Melanocyte of skin (primary cell): ENCODE data around the gene PTBP1. TPM values are rescaled to one million over a fixed set of nuclear protein-coding genes. Genes with fewer than 3 reads are reported as not detected.

ENCODE experiments used
- small RNA-seq, 2 donors: library from RNA; depleted of rRNA; stranded (forward); fragments of <200 nt; gene quantifications; one replicate each; pipeline ENCODE3, GENCODE V24; 2012
- total RNA-seq, 2 donors: library from RNA; depleted of rRNA; stranded (reverse); fragments of >200 nt; gene quantifications; 2 replicates each; pipeline ENCODE4 v1.2.3, GENCODE V29; 2012

The PTBP1 gene
- total RNA-seq: 100 to 1,000 TPM; 124 to 198 TPM

DNA sequence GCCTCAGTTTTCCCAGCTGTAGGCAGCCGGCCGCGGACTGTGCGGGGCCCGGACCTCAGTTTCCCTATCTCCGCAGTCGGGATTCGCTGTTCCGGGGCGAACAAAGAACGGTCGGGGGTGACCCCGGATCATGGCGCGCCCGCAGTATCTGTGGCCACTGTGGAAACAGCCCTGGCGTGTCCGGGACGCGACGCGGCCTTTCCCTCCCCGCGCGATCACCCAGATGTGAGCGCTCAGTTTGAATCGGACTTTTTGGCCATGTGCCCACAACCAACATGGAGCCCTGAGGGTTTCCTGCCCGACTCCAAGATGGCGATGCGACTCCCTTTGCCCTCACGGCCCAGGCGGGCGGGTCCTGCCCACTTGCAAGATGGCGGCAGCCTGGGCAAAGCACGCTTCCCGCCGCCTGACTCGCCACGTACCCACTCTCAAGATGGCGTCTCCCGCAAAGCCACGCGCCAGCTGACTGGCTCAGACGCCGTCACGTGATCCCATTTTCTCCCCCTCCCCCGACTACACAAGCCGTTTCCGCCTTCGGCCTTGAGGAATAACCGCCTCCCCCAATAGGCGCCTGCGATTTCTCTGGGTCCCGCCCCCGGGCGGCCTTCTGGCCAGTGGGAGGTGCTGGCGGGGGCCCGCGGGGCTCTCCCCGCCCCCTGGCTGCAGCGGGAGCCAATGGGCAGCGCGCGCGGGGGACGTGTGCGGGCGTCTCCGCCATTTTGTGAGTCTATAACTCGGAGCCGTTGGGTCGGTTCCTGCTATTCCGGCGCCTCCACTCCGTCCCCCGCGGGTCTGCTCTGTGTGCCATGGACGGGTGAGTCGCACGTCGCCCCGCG lies at the start of gene PTBP1:
TSS of gene PTBP1 (plus strand) at position 761 of the 836 bp plus-strand sequence. CDS start at position 807, 46 bp downstream.

DNA sequence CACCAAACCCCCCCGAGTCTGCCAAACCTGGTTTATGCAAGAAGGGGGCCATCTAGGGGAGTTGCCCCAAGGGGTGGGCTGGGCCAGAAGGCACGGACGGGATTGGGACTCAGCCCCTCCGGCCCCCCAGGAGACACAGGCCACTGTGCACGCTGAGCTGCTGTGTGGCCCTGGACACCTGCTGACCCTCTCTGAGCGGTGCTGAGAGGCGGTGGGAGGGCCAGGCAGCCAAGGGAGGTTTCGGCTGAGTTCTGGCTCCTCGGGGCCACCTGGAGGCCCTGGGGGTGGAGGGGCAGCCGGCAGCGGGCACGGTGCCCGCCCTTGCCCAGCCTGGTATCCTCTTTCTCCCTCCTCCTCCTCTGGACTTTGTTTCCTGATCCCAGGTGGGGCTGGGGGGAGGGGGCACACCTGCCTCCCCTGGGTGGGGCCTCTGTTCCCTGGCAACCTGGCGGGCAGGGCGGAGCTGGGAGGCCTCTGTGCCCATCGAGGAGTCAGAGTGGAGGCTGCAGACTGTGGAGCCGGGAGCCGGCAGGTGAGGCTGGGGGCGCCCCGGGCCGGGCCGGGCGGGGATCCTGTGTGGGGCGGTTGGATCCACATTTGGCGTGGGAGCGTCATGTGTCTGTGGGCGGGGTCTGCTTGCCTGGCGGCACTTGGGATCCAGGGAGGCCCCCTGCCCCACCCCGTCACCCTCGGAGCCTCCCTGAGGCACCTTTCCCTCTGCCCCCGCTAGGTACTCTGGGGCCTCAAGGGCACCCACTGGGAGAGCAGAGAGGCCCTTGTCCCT lies 46.4 kb upstream of the PTBP1 start, which contains the start of gene MISP:
TSS of gene MISP (plus strand) at position 473 of the 784 bp plus-strand sequence. CDS start 5,835 bp downstream, outside the sequence.

DNA sequence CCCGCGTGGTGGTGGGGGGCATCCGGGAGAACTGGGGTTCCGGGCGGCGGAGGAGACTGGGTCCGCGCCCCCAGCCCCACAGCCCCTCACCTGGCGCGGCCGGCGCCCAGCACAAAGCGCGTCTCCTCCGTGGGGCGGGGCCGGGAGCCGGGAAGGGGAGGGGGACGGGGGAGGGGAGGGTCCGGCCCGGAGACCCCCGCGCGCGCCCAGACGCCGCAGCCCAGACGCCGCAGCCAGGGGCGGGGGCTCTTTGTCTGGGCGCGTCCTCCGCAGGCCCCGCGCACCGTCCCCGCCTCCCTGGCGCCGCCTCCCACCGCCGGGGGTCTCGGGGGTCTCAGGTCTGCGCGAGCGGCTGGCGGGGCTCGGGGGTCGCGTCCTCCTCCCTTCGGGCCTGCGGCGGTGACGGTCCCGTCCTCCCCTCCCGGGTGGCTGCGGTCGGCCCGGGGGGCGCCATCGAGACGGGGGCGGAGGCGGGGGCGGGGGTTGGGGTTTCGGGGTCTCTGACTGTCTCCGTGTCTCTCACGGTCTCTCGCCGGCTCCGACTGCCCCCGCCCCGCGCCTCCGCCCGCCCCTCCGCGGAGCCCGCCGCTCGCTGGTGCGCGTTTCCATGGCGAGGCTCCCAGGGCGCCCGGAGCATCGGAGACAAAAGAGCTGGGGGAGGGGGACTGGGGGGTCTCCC lies 24.7 kb downstream of the PTBP1 start, which contains the start of gene PLPPR3:
TSS of gene PLPPR3 (minus strand) at position 131 of the 679 bp plus-strand sequence. CDS start 396 bp downstream, outside the sequence.

DNA sequence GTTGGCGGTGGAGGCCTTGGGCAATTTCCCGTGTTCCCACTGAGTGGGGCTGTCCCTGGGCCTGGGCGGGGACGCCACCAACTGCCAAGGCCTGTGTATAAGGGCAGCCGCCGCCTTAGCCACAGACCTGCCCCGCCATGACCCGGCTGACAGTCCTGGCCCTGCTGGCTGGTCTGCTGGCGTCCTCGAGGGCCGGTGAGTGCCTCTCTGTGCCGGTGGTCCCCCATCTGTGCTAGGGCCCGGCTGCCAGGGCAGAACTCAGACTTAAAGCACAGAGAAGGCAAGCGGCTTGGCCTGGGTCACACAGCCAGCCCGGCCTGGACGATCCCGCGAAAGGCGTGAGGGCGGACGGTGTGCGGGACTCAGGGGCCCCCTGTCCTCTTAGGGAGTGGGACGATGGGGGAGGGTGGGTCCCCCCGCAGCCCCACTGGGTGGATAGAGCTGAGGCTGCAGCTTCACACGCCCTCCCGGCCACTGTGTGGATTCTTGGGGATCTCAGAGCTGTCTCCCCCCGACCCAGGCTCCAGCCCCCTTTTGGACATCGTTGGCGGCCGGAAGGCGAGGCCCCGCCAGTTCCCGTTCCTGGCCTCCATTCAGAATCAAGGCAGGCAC lies 30.6 kb downstream of the PTBP1 start, which contains the start of gene AZU1:
TSS of gene AZU1 (plus strand) at position 128 of the 612 bp plus-strand sequence. CDS start at position 138, 10 bp downstream.

DNA sequence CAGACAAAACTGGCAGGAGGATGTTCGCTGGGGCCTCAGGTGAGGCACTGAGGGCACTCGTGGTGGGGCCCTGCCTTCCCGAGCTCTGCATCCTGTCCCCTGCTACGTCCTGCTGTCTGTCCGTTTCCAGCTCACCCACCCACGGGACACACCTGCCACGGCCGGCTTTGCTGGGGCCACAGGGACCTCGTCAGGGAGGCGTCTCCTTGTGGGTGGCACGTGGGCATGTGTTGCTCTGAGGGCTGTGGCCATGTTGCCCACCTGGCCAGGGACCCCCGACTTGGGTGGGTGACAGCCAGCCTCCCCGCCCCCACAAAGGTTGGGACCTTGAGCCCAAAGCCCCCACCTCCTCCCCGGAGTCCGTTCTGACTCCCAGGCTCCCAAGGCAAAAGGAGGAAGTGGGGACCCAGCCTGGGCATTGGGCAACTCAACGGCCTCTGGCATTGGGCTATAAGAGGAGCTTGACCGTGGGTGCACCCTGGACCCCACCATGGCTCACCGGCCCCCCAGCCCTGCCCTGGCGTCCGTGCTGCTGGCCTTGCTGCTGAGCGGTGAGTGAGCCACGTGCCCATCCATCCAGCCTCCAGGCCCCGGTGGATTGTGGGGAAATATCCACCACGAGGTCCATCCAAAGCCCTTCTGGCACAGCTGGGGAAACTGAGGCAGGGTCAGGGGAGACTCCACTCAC lies 43.4 kb downstream of the PTBP1 start, which contains the start of gene PRTN3:
TSS of gene PRTN3 (plus strand) at position 481 of the 688 bp plus-strand sequence. CDS start at position 491, 10 bp downstream.

DNA sequence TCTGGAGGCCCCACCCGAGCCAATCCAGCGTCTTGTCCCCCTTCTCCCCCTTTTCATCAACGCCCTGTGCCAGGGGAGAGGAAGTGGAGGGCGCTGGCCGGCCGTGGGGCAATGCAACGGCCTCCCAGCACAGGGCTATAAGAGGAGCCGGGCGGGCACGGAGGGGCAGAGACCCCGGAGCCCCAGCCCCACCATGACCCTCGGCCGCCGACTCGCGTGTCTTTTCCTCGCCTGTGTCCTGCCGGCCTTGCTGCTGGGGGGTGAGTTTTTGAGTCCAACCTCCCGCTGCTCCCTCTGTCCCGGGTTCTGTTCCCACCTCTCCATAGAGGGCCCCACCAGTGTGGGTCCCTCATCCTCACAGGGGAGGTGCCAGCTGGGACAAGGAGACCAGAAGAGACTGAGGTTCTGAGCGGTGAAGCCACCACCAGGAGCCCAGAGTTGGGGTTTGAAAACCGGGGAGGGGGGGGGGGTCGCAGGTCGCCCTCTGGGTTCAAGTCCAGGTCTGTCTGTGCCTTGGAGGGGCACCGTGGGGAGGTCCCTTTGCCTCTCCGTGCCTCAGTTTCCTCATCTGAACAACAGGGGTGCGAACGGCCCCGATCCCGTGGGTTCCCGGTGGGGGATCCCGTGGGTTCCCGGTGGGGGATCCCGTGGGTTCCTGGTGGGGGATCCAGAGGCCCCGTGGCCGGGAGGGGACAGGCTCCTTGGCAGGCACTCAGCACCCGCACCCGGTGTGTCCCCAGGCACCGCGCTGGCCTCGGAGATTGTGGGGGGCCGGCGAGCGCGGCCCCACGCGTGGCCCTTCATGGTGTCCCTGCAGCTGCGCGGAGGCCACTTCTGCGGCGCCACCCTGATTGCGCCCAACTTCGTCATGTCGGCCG lies 55.1 kb downstream of the PTBP1 start, which contains the start of gene ELANE:
TSS of gene ELANE (plus strand) at position 168 of the 878 bp plus-strand sequence. CDS start at position 194, 26 bp downstream.

DNA sequence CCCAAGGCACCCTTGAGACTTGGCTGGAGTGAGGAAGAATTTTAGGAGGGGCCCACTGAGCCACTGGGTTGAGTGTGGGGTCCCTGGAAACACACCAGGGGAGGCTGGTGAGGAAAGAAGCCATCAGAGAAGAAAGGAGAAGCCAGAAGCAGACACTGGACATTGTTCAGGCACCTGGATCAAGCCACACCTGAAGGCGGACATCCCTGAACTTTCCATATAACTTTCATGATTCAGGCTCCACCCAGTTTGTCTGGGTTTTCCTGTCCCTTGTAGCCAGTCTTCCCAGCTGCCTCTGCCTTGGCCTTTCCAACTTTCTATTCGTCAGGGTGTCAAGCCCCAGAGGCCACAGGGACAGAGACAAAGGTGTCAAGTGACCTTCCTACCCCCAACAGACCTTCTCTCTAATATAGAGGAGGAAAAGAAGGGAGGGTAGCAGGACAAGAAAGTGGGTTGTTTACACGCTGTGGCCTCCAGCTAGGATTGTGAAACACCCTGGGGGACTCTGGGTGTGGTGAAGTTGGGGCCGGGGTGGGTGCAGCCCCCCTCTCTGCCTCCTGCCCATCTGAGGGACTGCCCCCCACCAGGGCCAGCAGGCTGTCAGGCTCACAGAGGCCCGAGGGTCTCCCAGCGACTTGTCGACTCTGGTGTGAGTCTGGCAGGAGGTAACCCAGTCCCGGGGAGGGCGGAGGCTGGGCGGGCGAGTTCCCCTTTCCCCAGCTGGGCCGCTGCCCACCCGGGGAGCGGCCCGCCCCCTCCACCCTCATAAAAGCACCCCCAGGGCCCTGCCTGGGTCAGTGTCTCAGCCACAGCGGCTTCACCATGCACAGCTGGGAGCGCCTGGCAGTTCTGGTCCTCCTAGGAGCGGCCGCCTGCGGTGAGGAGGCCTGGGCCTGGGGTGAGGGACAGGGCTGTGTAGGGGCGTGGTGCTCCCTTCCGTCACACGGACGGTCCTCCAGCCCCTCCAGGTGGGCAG lies 61.9 kb downstream of the PTBP1 start, which contains the start of gene CFD:
TSS of gene CFD (plus strand) at position 797 of the 976 bp plus-strand sequence. CDS start at position 823, 26 bp downstream.

Small RNA genes within 50 kb of the gene (small RNA-seq; reads per million reads assigned to genes)
- 0 reads per million in 2 donors for gene MIR3187

Other genes with a start within 250 kb of the PTBP1 start
- 100 to 1,000 TPM; 294 to 345 TPM for gene BSG, start 224.9 kb upstream of the PTBP1 start, total RNA-seq
- gene HCN2, start 207.6 kb upstream of the PTBP1 start, total RNA-seq: under 1 TPM; 0.67 to 0.69 TPM
- gene POLRMT, start 163.9 kb upstream of the PTBP1 start, total RNA-seq: 10 to 100 TPM; 23.4 to 38.0 TPM
- gene FGF22, start 157.6 kb upstream of the PTBP1 start, total RNA-seq: not detected
- 10 to 100 TPM; 53.3 to 78.6 TPM for gene RNF126, start 134.2 kb upstream of the PTBP1 start, total RNA-seq
- gene FSTL3, start 121.1 kb upstream of the PTBP1 start, total RNA-seq: 10 to 100 TPM; 18.6 to 54.0 TPM
- not detected for gene PRSS57, start 102.0 kb upstream of the PTBP1 start, total RNA-seq
- 10 to 100 TPM in 1 of 2 donors, 1 to 10 TPM in 1; 6.0 to 10.3 TPM for gene PALM, start 88.5 kb upstream of the PTBP1 start, total RNA-seq
- gene MISP, start 46.3 kb upstream of the PTBP1 start, total RNA-seq: not detected
- under 1 TPM in 1 of 2 donors, not detected in 1; 0.33 TPM for gene PLPPR3, start 24.5 kb downstream of the PTBP1 start, total RNA-seq
- gene AZU1, start 30.4 kb downstream of the PTBP1 start, total RNA-seq: not detected
- not detected for gene PRTN3, start 43.5 kb downstream of the PTBP1 start, total RNA-seq
- gene ELANE, start 54.9 kb downstream of the PTBP1 start, total RNA-seq: not detected
- under 1 TPM in 1 of 2 donors, not detected in 1; 1.00 TPM for gene CFD, start 62.2 kb downstream of the PTBP1 start, total RNA-seq
- 10 to 100 TPM; 22.4 to 23.0 TPM for gene MED16, start 95.7 kb downstream of the PTBP1 start, total RNA-seq
- not detected for gene RNU6-9, start 96.0 kb downstream of the PTBP1 start, total RNA-seq
- gene R3HDM4, start 115.8 kb downstream of the PTBP1 start, total RNA-seq: 10 to 100 TPM; 20.6 to 23.3 TPM
- not detected for gene KISS1R, start 119.9 kb downstream of the PTBP1 start, total RNA-seq
- 10 to 100 TPM; 11.0 to 12.0 TPM for gene ARID3A, start 128.6 kb downstream of the PTBP1 start, total RNA-seq
- gene WDR18, start 186.9 kb downstream of the PTBP1 start, total RNA-seq: 10 to 100 TPM; 60.6 to 65.3 TPM
- under 1 TPM in 1 of 2 donors, not detected in 1; under 0.01 TPM for gene GRIN3B, start 203.0 kb downstream of the PTBP1 start, total RNA-seq
- 100 to 1,000 TPM; 109 to 124 TPM for gene TMEM259, start 223.7 kb downstream of the PTBP1 start, total RNA-seq
- gene RNU6-2, start 224.1 kb downstream of the PTBP1 start, total RNA-seq: not detected
- 10 to 100 TPM; 22.0 to 48.6 TPM for gene CNN2, start 229.2 kb downstream of the PTBP1 start, total RNA-seq
- gene ABCA7, start 242.7 kb downstream of the PTBP1 start, total RNA-seq: 10 to 100 TPM in 1 of 2 donors, 1 to 10 TPM in 1; 9.0 to 14.8 TPM